GM21529 (cell line): ENCODE measurements around the gene SGK1.

Source experiments
- ATAC-seq: cut with Tn5 transposase; IDR thresholded peaks from one replicate; pipeline ENCODE4 v1.9.1; 2021; ENCODE audit not compliant: unreplicated experiment

Gene SGK1

DNA sequence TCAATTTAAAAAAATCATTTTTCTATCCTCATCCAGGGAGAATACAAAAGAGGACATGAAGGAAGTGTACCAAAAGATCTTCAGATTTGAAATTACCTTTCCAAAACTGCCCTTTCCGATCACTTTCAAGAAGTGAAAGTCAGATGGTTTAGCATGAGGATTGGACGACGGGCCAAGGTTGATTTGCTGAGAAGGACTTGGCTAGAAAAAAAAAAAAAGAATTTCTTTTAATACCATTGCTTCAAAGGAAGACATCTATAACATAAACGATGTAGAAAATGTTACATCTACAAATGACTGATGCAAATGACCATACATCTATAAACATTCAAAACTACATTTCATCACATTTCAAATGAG lies 144.6 kb downstream of the SGK1 start:
- ATAC-seq: no peak

DNA sequence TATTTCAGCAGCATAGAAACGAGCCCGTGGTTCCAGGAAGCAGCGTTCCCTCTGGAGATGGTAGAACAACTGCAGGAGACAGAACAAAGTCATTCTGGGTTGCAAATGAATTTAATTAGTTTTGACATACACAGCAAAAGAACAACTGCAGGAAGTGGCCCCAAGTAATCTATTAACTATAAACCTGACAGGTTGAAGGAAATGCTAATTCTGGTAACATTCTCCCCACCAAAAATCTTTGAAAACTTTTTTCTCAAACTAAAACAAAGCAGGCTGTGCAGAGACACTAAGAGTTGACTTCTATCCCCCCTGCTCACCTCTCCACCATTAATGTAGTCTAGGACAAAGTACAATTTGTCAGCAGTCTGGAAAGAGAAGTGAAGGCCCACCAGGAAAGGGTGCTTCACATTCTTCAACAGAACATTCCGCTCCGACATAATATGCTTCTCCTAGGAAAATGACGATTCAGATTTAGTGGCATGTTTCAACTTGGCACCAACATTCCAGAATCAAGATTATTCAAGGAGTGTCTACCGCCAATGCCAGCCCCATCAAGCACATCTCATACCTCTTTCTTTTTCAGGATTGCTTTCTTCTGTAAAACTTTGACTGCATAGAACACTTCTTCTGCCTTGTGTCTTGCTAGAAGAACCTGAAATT lies 145.1 kb downstream of the SGK1 start:
- ATAC-seq: no peak

DNA sequence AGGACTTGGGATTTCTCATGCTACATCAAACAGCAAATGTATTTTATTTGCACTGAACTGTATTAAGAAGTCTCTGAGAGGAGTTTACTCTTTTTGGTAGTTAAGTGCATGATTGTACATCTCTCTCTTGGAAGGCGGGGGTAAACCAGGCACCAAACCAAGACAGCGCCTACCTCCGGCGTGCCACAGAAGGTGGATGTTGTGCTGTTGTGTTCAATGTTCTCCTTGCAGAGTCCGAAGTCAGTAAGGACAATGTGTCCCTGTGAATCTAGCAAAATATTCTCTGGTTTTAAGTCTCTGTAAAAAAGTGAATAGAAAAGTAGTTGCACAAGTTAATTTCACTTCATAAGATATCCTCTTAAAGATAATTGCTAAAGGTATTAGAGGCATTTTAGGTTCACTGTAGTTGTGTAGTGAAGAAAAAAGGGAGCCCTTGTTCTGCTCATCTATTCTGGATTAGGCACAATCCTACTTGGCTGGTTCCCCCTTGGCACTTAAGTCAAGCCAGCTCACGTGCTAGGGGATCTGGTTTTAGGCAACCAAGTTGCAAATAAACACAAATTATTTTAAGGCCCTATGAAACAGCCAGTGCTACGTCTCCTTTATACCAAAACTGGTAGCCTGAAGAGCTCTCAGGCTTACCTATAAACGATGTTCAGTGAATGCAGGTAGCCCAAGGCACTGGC lies 145.7 kb downstream of the SGK1 start:
- no peak for ATAC-seq

DNA sequence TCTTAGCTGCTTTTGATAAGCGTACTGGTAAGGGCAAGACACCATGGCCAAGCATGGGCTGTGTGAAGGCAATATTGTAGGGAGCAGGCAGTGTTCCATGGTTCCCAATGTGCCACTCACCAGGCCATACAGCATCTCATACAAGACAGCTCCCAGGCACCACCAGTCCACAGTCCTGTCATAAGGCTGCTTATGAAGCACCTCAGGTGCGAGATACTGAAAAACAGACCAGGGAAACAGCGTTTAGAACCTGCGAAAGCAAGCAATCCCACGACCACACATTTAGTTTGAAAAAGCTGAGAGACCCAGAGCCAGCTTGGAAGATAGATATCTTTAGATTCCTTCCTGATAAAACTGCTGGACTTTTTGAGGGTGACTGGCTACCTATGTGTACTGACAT lies 146.4 kb downstream of the SGK1 start:
- ATAC-seq: no peak

DNA sequence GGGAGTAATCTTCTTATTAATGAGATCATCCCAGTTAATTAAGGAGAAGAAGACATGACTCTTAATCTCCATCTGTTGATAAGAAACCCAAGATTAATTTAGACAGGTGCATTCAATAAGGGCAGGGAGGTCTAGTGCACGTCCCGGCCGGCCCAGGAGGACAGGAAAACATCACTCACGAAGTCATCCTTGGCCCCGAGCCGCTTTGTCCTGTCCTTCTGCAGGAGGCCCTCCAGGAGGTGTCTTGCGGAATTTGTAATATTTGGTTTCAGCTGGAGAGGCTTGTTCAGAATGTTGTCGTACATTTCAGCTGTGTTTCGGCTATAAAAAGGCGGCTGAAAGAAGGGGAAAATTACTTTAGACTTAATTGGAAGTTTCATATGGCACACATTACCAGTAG lies 147.1 kb downstream of the SGK1 start:
- ATAC-seq: no peak

DNA sequence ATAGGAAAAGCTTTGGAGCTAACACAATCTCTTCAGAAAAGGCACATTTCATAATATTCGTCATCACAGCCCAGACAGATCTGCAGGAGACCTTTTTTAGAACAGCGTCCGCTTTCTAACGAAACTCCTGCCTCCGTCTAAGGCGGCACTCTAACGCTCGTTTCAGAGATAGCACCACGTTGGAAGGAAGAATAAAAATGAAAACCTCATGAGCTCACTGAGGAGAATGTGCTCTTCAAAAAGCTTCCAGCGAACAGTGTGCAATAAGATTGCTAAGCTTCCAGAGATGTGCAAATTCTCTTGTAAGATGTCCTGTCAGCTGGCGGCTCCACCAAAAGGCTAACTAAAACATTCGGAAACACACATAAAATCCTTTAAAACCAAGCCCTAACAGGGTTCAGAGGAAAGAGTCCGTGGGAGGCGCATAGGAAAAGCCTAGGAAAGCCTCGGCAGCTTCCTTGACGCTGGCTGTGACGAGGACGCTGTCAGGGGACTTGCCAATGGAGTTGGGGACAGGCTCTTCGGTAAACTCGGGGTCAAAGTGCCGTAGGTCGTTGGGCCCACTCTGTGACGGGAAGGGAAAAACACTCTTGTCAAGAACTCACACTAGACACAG lies 147.9 kb downstream of the SGK1 start:
- no peak for ATAC-seq

DNA sequence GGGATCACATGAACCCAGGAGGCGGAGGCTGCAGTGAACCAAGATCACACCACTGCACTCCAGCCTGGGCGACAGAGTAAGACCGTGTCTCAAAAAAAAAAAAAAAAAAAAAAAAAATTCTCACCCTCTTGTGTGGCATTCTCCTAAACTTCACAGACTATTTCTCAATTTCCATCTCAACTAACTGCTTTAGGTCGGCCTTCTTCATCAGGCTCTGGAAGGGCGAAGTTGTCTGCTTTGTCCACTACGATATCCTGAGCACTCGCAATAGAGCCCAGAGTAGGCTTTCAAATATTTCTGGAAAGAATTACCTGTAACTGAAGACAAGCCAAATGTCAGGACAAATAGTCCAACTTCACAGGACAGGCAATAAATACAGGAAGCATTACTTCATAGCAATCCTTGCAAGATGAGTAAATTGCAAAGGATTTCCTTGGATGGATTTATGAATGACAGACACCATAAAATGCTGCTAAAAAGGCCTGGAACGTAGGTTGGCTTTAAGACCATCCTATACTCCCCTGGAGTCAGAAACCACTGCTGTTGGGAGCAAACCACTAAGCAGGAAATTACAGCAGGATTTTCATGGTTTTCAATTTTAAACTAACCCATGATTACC lies 149.2 kb downstream of the SGK1 start:
- no peak for ATAC-seq

DNA sequence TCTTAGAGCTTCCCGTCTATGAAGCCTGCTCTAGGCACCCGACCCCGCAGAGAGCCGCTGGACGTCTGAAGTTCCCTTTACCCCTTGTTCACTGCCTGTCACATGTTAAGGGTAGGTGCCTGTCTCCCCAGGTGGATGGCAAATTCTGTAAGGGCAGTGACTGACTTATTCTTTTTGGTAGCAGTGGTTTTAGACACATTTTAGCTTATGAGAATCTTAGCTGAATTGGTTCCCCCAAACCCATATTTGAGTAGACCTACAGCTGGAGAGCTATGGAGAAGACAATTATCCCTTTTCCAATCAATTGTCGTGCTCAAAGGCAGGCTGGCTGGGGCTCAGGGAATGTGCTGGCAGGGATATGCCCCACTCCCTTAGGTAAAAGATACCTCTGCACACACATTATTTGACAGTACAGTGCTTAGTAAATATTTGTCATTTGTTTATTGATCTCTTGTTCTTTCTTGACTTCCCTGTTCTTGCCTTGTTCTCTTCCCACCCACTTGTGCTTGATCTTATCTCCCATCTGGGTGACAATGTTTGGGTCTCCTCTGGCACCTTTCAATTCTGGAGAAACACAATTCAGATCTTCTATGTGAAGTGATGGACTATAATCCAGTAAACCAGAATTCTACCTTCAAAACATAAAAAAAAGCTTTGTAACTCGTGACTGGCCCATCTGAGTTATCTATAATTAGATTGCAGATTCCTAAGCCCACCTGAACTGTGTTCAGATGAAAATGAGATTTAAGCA lies 151.2 kb downstream of the SGK1 start:
- no peak for ATAC-seq

DNA sequence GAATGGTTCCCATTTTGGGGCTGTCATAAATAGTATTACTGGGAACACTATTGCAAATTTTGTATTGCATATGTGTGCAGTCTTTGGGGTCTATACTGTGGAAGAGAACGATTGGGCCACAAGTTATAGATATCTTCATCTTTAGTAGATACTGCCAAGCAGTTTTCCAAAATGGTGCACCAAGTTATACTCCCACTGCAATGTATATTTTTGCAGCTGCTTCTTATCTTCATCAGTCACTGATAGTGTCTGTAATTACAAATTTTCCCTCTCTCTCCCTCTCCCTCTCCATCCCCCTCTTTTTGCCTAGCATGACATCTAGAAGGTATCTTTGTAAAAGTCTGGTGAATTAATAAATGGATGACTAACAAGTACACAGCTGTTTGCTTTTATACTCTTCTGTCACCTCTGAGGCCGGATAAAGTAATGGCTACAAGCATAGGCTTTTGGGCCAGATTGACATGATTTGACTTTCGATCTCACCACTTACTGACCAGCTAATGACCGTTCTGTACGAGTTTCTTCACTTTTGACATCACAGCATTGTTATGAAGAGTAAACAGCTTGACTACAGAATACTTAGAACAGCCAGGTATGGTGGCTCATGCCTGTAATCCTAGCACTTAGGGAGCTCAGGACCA lies 152.2 kb downstream of the SGK1 start:
- ATAC-seq: no peak

DNA sequence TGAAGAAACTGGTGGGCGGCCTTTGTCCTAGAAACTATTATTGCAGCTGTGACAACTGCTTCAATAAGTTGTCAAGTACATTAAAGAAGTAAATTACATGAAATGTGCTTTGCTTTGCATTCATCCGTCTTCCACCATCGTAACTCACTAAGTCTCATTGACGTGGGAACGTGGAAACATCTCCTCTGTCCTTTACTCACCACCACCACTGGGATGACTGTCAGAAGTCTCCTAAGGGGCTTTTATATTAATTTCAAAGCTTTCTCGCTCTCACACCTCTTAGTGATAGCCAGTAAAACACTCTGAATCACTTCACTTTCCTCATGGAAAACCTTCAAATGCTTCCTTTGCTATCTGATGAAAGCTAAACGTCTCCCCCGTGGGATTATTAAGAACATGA lies 153.6 kb downstream of the SGK1 start:
- no peak for ATAC-seq

DNA sequence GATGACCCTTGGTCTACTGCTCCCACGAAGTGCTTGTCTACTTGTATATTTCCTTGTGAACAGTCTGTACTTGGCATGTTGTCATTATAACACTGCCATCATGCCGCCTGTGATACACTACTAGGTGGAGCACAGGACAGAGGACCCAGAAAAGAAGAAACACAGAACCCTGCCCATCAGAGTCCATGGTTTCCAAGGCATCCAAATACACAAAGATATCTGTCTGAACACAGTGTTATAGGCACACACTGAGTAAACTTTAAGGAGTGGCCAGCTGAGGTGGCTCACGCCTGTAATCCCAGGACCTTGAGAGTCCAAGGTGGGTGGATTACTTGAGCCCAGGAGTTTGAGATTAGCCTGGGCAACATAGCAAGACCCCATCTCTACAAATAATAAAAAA lies 155.0 kb downstream of the SGK1 start:
- ATAC-seq: no peak

DNA sequence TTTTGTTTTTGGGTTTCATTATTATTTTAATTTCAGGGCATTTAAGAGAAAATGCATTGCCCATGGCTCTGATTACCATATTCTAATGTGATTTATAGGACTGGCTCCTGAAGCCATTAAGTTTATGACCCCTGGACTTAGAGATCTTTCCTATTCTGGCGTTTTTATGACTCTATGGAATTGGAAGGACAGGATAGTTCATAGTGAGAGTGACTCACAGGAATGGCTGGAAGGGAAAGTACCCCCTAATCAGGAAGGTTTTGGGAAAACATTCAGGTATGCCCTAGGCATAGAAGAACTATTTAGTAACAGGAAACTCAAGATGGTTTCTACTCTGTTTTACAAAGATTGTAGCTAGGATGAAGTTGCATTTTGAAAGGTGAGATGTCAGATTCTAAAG lies 156.9 kb downstream of the SGK1 start:
- ATAC-seq: no peak

DNA sequence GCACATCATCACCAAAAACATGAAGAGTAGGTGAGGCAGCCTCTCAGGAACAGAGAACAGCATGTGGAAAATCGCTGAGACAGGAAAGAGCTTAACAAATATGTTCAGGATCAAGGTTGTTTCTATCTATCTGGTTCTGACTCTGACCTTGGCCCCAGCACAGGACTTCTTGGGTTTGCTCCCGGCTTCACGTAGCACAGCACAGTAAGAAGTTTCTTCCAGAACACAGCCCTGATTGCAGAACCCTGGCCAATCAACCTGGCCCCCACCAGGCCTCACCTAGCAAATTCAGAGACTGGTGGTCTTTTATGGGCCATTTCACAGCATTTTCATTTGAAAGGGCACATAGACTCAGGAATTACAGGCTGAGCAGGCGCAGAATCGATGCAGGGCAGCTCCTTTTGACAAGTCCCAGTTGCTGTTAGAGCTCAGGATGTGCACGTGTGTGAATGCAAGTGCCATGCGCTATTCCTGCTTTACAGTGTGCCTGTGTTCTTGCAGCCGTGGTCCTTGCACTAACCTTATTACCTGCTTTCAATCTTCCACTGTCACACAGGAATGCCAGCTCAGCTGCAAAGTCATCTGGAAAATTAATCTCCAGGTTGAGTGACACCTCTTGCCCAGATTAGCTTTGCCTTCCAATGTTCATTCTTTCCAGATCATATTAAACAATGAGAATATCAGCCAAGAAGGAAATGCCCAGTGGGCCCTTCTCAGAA lies 165.0 kb downstream of the SGK1 start:
- ATAC-seq: no peak

DNA sequence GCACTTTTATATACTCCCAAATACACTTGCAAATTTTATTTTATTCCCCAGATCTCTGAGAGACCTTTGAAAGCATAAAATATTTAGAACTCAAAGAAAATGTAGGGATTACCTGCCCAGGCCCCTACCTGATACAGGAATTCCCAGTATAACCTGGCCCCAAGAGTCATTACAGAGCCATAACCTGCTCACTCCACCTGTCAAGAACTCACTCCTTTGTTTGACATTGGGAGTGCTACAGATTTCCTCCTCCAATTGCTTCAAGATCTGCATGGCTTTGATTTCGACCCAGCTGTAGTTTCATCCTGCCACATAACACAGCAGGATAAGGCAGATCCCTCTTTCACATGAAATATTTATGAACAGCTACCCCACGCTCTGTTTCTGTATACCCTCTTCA lies 169.3 kb downstream of the SGK1 start:
- no peak for ATAC-seq

DNA sequence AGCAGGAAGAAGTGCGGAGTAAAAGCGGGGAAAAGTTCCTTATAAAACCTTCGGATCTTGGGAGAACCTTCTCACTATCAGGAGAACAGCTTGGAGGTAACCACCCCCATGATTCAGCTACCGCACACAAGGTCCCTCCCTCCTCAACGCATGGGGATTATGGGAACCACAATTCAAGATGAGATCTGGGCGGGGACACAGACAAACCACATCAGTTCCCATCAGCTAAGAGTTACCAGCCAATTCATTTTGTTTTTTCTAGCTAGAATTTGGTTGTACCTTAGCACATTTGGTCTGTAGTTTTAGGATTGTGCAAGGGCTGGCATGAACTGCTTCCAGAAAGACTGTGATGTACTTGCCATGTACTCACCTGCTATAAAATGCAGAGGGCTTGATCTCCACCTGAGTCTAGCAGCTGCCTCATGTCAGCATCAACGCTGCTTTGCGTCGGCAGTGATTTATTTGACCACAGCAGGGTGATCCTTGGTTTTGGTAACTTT lies 170.8 kb downstream of the SGK1 start:
- no peak for ATAC-seq

DNA sequence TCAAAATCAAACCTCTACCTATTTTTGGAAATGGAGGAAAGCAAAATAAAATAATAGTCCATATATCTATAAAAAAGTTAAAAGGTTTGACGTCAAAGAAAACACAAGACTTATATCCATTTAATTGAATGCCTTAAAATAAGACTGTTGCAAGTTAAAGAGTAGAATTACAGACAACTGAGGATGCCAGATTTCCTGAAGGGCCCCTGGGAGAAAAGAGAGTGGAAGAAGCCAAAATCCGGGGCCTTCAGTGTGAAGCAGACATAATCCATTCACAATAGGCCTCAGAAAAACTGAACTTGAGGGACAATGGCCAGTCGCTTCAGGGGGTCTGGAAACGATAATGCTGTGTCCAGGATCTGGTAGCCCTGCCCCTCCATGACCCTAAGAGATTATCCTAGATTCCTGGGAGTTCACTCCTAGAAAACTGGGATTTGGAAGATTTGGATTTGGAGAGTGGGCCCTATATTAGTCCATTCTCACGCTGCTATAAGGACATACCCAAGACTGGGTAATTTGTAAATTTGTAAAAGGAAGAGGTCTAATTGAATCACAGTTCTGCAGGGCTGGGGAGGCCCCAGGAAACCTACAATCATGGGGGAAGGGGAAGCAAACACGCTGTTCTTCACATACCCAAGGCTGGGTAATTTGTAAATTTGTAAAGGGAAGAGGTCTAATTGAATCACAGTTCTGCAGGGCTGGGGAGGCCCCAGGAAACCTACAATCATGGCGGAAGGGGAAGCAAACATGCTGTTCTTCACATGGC lies 171.5 kb downstream of the SGK1 start:
- no peak for ATAC-seq

DNA sequence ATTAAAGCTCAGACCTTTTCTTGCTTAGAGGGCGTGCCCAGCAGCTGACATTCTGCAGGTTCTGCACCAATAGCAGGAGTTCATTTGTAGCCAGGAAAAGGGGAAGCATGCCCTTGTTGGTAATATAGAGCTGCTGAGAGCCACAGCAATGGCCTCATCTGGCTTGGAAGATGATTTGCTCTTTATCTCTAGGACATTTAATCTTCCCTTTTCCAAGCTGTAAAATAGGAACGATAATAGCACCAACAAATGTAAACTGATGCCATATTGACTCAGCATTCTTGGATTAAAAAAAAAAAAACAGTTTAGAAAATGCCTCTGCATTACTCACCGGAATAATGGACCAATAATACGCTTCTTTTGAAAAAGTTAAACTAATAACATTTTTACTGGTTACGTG lies 172.1 kb downstream of the SGK1 start:
- ATAC-seq: no peak

DNA sequence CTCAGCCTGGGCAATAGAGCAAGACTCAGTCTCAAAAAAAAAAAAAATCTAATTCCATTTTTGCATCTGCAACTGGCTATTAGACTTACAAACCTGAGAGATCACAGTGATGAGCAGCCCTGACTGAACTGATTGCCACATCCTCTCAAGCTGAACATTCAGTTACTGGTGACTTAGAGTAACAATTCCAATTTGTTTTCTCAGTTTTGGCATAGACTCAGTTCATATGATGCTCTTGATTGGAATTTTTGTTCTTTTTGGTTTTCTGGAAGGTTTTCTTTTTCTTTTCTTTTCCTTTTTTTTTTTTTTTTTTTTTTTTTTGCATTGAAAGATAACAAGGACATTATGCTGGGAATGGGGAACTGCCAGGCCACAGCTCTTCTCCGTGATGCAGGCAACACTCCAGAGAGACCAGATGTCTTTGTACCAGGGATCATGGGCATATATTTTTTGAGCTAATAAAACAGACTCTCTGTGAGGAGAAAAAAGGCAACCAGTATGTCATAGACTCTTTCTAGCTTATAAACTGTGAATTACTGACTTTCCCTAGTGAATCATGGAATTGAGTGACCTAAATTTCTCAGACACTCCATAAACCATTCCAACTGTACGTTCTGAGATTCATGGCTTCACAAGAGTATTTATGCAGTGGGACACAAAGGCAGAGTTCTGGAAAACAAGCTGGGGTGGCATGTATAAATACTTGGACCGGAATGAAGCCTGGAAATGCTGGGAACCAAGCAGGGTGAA lies 179.5 kb downstream of the SGK1 start:
- ATAC-seq: no peak

DNA sequence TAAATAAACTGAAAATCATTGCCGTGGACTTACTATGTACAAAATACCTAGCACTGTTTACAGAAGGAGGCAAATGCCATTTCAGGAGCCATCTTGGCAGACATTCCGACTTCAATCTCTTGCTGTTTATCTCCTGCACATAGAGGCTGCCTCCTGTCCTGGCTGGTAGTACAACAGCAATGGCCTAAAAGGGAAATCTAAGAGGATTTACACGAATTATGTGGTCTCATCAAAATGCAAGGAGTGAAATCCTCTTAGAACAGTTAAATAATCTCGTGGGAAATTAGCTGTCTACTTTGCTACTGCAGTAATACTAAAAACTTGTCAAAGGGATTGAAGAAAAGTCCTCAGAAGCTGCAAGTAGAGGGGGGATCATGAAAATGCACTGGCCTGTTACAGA lies 183.3 kb downstream of the SGK1 start:
- ATAC-seq: no peak
